VCaP (cell line): ENCODE measurements around the gene RBM12.
A peak's percentile ranks its signal among the peaks of the same experiment; 100 is the strongest.

ENCODE experiments used
- H3K27ac ChIP-seq: fragments of 450-650 bp; 2 replicates; pipeline ENCODE4 v1.5.1; 2017
- TF ChIP-seq, protein P1 (sequence below): fragments of 450-650 bp; conservative IDR thresholded peaks from 2 replicates; pipeline ENCODE4 v1.5.1; 2017; ENCODE audit warnings: mild to moderate bottlenecking, moderate library complexity

Gene RBM12

DNA sequence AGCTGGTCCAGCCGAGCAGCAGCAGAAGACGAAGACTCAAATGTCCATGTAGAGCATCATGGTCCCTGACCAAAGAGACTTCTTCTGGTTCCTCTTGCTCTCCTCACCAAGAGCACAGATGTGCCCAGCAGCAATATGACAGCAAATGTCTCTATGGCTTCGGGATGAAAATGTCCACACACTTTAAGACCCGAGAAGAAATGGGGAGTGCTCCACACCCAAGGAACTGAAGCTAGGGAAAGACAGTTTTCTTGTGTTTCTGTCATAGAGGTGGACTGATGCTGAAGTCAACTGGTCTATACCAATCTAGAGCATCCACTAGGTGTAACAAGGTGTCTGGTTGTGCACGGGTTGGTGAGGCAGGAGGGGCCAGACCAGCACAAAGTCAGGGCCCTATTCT is 4.5 kb upstream of the RBM12 start:
- TF ChIP-seq, protein P1, sequence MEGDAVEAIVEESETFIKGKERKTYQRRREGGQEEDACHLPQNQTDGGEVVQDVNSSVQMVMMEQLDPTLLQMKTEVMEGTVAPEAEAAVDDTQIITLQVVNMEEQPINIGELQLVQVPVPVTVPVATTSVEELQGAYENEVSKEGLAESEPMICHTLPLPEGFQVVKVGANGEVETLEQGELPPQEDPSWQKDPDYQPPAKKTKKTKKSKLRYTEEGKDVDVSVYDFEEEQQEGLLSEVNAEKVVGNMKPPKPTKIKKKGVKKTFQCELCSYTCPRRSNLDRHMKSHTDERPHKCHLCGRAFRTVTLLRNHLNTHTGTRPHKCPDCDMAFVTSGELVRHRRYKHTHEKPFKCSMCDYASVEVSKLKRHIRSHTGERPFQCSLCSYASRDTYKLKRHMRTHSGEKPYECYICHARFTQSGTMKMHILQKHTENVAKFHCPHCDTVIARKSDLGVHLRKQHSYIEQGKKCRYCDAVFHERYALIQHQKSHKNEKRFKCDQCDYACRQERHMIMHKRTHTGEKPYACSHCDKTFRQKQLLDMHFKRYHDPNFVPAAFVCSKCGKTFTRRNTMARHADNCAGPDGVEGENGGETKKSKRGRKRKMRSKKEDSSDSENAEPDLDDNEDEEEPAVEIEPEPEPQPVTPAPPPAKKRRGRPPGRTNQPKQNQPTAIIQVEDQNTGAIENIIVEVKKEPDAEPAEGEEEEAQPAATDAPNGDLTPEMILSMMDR = no peak
- no peak overlapping the region for H3K27ac ChIP-seq

DNA sequence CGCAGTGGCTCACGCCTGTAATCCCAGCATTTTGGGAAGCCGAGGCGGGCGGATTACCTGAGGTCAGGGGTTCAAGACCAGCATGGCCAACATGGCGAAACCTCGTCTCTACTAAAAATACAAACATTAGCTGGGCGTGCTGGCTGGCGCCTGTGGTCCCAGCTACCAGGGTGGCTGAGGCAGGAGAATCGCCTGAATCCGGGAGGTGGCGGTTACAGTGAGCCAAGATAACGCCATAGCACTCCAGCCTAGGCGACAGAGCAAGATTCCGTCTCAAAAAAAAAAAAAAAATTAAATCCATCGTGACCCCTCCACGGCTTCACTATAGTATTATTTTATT is 1.2 kb upstream of the RBM12 start:
- TF ChIP-seq, protein P1 = no peak
- peak overlapping the region; percentile 97 for H3K27ac ChIP-seq

DNA sequence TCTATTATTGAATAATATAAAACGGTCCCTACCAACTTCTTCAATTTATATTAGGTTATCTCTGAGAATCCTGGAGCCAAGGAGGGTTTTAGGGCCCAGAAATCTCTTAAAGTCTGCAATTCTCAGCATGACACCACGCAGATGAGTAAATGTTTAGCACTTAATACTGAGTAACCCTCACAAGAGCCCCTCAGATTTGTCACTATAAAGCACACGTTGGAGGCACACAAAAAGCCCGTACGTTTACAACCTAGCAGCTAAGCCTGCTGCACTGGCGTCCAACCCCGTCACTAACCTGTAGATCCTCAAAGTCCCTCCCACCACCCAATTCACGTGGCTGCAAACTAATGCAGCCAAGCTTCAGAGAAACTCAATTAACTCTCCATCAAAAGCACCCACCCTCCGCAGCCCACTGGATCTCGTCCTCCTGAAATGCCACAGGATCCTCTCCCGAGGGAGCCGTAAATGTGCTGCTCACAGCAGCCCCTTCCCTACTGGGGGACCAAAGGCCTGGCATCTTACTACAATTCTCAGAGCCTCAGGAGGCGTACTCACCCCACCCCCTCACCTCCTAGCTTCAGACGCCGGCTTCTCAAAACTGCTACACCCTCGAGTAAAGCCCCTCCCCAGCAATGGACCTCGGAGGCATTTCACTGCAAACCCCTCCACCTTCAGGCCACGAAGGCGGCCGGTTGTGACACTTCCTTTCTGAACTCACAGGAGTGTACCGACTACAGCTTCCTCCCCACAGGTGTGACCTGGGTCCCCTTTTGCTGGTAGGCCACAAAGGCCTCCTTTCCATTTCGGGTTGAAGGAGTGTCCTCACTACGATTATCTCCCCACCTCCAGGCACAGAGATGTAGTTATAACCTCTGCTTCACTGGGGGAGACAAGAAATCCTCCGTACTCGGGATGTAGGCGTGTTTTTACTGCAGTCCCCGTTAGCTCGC is 909 bp downstream of the RBM12 start:
- TF ChIP-seq, protein P1 = no peak
- peak overlapping the region; percentile 97 for H3K27ac ChIP-seq

DNA sequence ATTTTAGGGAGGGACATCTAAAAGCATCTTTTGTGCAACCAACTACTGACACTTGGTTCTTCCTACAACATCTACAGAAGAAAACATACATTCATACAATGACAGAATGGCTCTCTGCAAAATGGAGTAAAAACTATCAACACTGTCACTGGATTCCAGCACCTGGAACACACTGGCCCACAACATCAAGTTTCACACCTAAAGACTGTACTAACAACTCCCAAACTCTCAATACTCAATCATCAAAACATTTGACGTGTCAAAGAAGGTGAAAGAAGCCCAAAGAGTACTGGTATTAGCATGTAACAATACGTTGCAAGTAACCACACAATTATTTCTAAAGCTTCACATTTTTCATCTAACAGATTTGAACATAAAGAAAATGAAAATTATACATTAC is 2.1 kb downstream of the RBM12 start:
- H3K27ac ChIP-seq = no peak overlapping the region; the same call in 1 of the 2 replicates
- TF ChIP-seq, protein P1 = no peak

DNA sequence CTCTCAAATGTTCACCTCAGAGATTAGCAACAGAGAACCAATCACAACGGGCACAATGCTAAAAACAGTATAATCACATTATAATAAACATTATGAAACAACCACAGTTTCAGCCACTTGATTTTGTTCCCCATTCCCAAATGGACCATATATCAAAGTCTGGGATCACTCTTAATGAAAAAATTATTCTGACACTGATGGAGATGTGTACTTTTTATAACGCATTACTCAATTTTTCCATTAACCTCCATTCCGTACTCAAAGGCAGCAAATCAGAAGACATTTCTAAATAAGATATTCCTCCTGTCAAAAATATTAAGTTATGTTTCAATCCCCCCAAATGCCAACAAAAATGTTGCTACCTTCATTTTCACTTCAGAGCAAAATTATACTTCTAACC is 2.8 kb downstream of the RBM12 start:
- no peak overlapping the region for H3K27ac ChIP-seq
- TF ChIP-seq, protein P1 = no peak

DNA sequence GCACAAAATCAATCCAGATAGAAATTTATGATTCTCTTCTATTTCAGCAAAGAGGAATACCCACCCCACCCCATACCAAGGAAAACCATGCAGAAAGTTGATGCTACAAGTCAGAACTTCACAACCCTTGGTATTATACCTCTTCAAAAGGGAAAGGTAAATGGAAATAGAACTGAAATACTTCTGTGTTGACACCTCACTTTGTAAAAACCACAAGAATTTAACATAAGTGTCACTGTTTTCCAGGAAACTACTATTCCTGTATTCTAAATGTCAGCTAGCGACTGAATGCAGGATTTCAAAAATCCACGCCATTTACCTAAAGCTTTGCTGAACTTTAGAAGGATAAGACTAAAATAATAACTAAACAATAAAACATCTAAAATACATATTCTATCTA is 3.6 kb downstream of the RBM12 start:
- TF ChIP-seq, protein P1 = no peak
- H3K27ac ChIP-seq = no peak overlapping the region

DNA sequence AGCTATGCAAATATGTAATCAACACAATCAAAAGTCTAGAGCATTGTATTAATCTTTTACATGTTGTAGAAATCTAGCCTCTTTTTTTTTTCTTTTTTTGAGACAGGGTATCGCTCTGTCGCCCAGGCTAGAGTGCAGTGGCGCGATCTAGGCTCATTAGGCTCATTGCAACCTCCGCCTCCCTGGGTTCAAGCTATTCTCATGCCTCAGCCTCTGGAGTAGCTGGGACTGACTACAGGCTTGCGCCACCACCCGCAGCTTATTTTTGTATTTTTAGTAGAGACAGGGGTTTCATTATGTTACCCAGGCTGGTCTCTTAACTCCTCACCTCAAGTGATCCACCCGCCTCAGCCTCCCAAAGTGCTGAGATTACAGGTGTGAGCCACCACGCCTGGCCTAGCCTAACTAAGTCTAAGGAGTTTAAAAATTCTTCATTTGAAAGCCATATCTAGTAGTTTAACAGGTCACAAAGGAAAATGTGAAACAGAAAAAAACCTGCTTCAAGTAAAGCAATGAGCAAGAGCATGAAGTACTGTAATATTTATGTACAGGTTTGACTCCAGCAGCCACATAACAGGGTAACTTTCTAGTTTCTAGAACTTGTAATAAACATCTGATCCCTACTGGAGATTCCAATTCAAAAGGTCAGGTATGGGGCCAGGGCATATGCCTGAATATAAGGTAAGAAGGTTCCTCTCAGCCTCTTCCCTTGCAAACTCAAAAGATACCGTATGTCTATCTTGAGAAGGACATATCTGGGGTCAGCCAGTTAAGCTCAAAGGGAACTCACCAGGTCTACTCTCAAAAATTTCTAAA is 4.4 kb downstream of the RBM12 start:
- TF ChIP-seq, protein P1 = no peak
- no peak overlapping the region for H3K27ac ChIP-seq
